Astrocyte (in vitro differentiated cells and primary cell): ENCODE measurements around the gene TRERF1.

Source experiments
- CTCF ChIP-seq: IDR thresholded peaks from 2 replicates; pipeline ENCODE4 v1.5.1; 2011; ENCODE audit warnings: low read depth, mild to moderate bottlenecking, inconsistent platforms, low read length, moderate library complexity; ENCODE audit not compliant: insufficient read depth
- EZH2 ChIP-seq: IDR thresholded peaks from 2 replicates; pipeline ENCODE4 v1.6.1; 2012; ENCODE audit warnings: mild to moderate bottlenecking, low read length, inconsistent platforms; ENCODE audit not compliant: insufficient read depth

GRCh38 chr6:42411406-42411805 lies 40.3 kb downstream of the TRERF1 start:
- TF ChIP-seq CTCF (no peak), EZH2 (no peak)
